Measurements from ENCODE around the gene EQTN.
"Not testable (repeated sequence)": the region's sequence is repeated elsewhere in the genome, so short reads cannot be mapped to it uniquely, and the experiment has no call there.

EQTN gene

GRCh38 chr9:27292659-27293405 lies 4.1 kb downstream of the EQTN start:
- no peak for DNase-seq (ENCODE audit: low read depth in 2 of 2)

- no peak for DNase-seq (ENCODE audit: low read depth in 2 of 2)
Measured at GRCh38 chr9:27291292-27291691, 5.7 kb downstream of the EQTN start.

- no peak for DNase-seq (ENCODE audit: low read depth in 2 of 2)
Measured at GRCh38 chr9:27282269-27282668, 14.7 kb downstream of the EQTN start.

GRCh38 chr9:27280860-27281259 lies 16.1 kb downstream of the EQTN start:
- DNase-seq (ENCODE audit: low read depth in 2 of 2), result no peak

GRCh38 chr9:27280249-27280648 lies 16.7 kb downstream of the EQTN start:
- no peak for DNase-seq (ENCODE audit: low read depth in 2 of 2)

- DNase-seq (ENCODE audit: low read depth in 2 of 2), result no peak
Measured at GRCh38 chr9:27279611-27280010, 17.3 kb downstream of the EQTN start.

GRCh38 chr9:27278374-27278773 lies 18.6 kb downstream of the EQTN start:
- no peak for DNase-seq (ENCODE audit: low read depth in 2 of 2)

- no peak for DNase-seq (ENCODE audit: low read depth in 2 of 2)
Measured at GRCh38 chr9:27276193-27277030, 20.5 kb downstream of the EQTN start.

- no peak for DNase-seq (ENCODE audit: low read depth in 2 of 2)
Measured at GRCh38 chr9:27273186-27273585, 23.8 kb downstream of the EQTN start.

GRCh38 chr9:27272103-27272502 lies 24.8 kb downstream of the EQTN start:
- DNase-seq (ENCODE audit: low read depth in 2 of 2), result no peak

- no peak for DNase-seq (ENCODE audit: low read depth in 2 of 2)
Measured at GRCh38 chr9:27261517-27262211, 35.3 kb downstream of the EQTN start.

GRCh38 chr9:27260789-27261516 lies 36.0 kb downstream of the EQTN start:
- no peak for DNase-seq (ENCODE audit: low read depth in 2 of 2)

- DNase-seq (ENCODE audit: low read depth in 2 of 2), result no peak
Measured at GRCh38 chr9:27258662-27259061, 38.3 kb downstream of the EQTN start.

GRCh38 chr9:27248702-27249101 lies 48.2 kb downstream of the EQTN start:
- no peak for DNase-seq (ENCODE audit: low read depth in 2 of 2)

GRCh38 chr9:27247756-27248155 lies 49.2 kb downstream of the EQTN start:
- no peak for DNase-seq (ENCODE audit: low read depth in 2 of 2)

GRCh38 chr9:27239648-27240047 lies 57.3 kb downstream of the EQTN start:
- DNase-seq (ENCODE audit: low read depth in 2 of 2), result not testable (repeated sequence)
